T follicular helper cell (primary cell): ENCODE data around the gene NUP98.
"Not testable (repeated sequence)": the region's sequence is repeated elsewhere in the genome, so short reads cannot be mapped to it uniquely, and the experiment has no call there.

Experiments used
- DNase-seq: peaks from one replicate; pipeline ENCODE4 v3.0.0-alpha.2; 2020; ENCODE audit warnings: low read depth

NUP98 gene

DNA sequence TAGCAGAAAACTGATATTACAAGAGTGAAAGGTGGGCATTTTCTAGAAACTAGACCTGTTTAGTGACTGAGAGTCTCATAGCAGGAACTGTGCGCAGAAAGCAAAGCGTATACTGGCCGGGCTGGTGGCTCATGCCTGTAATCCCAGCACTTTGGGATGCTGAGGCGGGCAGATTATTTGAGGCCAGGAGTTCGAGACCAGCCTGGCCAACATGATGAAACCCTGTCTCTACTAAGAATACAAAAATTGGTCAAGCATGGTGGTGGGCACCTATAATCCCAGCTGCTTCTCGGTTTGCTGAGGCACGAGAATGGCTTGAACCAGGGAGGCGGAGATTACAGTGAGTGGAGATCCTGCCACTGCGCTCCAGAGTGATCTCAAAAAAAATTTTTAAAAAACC lies 1.8 kb upstream of the NUP98 start:
- DNase-seq: no peak

DNA sequence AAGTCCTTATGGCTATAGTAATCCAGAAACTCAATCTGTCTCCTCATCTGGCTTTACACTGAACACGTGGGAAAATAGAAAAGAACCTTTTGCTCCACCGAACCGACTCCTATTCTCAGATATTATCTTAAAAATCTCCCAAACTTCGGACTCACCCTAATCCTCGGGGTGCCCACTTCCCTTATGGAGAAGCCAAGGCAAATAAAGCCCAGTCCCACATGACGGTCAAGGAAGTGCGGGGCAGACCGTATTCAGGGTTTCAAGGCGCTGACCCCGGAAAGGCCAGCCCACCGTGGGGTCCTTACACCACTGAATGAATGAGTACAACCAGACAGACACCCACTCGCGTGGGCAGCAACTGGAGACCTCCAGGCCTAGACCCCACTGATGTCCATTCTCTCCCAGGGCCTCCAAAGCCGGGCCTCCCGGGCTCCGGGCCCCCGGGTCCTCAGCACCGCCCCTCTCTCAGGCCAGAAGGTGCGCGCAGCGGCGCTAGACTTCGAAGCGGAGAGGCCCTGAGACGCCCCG lies 489 bp downstream of the NUP98 start:
- DNase-seq: no peak

DNA sequence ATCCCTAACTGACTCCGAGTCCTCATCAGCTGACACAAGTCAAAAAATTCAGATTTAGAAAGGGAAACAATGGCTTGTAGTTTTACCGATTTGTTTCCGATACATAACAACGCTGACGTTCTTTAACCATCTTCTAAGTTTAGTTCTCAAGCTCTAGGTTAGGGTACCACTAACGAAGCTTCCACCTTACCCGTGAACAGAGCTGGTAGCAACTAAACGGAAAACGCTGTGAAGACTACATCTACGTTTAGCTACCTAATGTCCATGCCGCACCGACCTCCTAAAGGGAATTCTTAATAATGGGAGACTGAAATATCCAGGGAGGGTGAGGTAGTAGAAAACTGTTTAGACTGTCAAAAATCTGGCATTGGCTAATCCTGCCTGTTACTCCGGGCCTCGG lies 1.0 kb downstream of the NUP98 start:
- DNase-seq: no peak

- no peak for DNase-seq
Observed at GRCh38 chr11:3796002-3796311, 1.4 kb downstream of the NUP98 start.

- DNase-seq: no peak
Observed at GRCh38 chr11:3795131-3796001, 2.0 kb downstream of the NUP98 start.

DNA sequence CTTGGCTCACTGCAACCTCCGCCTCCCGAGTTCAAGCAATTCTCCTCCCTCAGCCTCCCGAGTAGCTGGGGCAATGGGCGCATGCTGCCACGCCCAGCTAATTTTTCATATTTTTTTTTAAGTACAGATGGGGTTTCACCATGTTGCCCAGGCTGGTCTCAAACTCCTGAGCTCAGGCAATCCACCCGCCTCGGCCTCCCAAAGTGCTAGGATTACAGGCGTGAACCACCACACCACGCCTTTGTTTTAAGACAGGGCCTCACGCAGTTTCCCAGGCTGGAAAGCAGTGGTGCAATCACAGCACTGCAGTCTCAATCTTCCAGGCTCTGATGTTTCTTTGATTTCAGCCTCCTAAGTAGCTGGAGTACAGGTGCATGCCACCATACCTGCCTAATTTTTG lies 3.0 kb downstream of the NUP98 start:
- DNase-seq: not testable (repeated sequence)

DNA sequence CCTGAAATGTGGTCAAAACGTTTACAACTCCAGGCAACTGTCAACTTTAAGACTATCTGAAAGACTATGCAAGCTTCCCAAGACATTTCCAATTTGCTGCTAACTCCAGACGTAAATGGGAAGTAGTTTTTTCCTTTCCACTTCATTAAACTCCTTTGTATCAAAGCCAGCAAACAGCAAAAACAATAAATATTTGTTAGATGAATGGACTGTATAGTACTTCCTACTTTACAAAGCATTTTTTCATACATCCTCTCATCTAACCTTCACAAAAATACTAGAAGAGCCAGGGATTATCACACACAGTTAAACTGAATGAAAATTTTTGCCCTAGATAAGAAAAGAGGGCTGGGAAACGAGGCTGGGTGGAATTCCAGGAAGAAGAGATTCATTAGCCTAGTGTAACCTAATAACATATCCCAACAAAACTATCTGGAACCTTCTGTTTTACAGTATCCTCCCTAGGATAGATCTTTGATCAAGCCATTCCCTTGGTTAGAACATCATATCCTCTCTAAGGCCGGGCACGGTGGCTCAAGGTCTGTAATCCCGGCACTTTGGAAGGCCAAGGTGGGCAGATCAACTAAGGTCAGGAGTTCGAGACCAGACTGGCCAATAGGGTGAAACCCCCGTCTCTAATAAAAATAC lies 10.4 kb downstream of the NUP98 start:
- DNase-seq: no peak

GRCh38 chr11:3783611-3784010 lies 13.7 kb downstream of the NUP98 start:
- no peak for DNase-seq

- DNase-seq: no peak
Observed at GRCh38 chr11:3782963-3783362, 14.4 kb downstream of the NUP98 start.

- DNase-seq: no peak
Observed at GRCh38 chr11:3781423-3781822, 15.9 kb downstream of the NUP98 start.

GRCh38 chr11:3775736-3776406 lies 21.5 kb downstream of the NUP98 start:
- DNase-seq: no peak

GRCh38 chr11:3773180-3773579 lies 24.2 kb downstream of the NUP98 start:
- DNase-seq: no peak

DNA sequence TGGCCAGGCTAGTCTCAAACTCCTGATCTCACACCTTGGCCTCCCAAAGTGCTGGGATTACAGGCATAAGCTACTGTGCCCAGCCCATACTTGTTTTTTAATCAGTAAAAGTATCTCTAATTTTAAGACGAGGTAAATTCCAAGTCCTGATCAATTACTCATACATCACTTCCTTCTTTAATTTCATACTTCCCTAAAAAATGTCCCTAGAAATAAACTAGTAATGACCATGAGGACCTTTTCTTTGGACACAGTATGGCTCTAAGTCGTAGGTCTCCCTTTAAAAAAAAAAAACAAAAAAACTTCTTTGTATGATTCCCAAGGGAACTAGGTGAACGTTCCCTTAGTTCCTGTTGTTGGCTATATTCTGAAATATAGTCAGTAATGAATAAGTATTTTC lies 29.8 kb downstream of the NUP98 start:
- DNase-seq: no peak

DNA sequence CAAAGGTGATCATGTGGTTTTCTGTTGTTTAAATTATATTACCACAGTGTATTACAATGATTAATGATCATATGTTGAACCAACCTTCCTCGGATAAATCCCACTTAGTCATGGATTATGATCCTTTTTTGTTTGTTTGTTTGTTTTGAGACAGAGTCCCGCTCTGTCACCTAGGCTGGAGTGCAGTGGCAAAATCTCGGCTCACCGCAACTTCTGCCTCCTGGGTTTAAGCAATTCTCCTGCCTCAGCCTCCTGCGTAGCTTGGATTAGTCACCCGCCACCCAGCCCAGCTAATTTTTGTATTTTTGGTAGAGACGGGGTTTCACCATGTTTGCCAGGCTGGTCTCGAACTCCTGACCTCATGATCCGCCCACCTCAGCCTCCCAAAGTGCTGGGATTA lies 30.5 kb downstream of the NUP98 start:
- not testable (repeated sequence) for DNase-seq

DNA sequence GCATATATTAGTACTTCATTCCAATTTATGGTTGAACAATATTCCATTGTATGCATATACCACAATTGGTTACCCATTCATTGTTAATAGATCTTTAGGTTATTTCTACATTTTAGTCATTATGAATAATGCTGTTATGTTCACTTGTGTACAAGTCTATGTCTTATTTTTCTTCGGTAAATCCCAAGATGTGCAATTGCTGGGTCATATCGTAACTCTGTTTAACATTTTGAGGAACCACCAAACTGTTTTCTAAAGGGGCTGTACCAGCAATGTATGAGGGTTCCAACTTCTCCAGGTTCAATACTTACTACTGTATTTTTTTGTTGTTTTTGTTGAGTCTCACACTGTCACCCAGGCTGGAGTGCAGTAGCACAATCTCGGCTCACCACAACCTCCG lies 33.1 kb downstream of the NUP98 start:
- no peak for DNase-seq

GRCh38 chr11:3755151-3755550 lies 42.2 kb downstream of the NUP98 start:
- no peak for DNase-seq

GRCh38 chr11:3753110-3753509 lies 44.2 kb downstream of the NUP98 start:
- no peak for DNase-seq

GRCh38 chr11:3747704-3748103 lies 49.6 kb downstream of the NUP98 start:
- no peak for DNase-seq

DNA sequence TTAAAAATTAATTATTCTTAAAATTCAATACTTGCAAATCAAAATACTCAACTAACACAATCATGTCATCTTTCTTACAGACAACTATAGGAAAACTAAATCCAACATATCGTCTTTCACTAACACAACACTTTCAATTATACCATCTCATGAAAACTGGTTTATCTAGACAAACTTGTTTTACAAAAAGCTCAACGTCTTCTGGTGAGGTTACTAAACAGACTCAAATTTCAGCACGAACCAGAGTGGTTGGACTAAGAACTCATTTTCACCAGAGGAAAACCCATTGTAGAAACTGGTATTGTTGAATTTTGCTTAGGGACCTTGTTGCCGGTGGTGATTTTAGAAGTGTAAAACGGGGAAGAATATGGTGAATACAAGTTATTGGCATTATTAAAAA lies 52.2 kb downstream of the NUP98 start:
- no peak for DNase-seq

- no peak for DNase-seq
Observed at GRCh38 chr11:3738723-3739122, 58.6 kb downstream of the NUP98 start.

- DNase-seq: no peak
Observed at GRCh38 chr11:3738241-3738640, 59.1 kb downstream of the NUP98 start.

DNA sequence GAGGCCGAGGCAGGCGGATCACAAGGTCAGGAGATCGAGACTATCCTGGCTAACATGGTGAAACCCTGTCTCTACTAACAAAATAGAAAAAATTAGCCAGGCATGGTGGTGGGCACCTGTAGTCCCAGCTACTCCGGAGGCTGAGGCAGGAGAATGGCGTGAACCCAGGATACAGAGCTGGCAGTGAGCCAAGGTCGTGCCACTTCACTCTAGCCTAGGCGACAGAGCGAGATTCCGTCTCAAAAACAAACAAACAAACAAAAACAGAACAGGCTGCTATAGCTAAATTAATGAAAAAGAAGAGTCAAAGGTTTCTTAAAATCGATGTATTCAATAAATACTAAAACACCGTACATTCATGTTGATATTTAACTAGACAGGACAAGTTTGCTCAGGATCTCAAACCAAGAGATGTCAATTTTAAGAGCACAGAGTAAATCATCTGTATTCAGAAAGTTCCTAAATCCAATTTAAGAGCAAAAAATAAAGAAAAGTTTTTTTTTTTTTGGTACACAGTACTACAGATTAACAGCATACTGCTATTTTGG lies 59.9 kb downstream of the NUP98 start:
- DNase-seq: no peak

DNA sequence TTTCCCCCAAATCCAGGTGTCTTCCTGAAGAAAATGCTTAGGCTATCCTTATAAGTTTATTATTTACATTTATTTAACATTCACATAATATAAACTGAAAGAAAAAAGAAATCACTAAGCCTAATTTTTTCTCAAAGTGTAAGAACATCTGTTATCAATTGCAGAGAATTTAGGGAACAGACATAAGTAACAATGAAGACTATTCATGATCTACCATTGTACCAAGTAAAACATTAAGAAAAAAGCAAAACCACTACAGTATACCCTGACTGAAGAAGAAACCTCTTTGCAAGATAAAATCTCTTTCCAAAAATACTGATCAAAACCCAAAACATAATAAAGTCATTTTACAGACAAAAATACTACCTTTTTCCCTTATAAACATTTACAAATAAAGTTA lies 60.5 kb downstream of the NUP98 start:
- DNase-seq: no peak
